Mesenchymal stem cell (in vitro differentiated cells and primary cell): ENCODE measurements around the gene ITPKB.

Experiments
- DNase-seq: peaks from one replicate; pipeline ENCODE4 v3.0.0-alpha.2; 2013
- H2AFZ ChIP-seq: one replicate; pipeline ENCODE4 v1.6.1; 2013; ENCODE audit warnings: low read depth, mild to moderate bottlenecking, control low read depth, inconsistent platforms, low read length, moderate library complexity
- H2AK5ac ChIP-seq: 2 replicates; pipeline ENCODE4 v1.6.1; 2013; ENCODE audit warnings: low read length, moderate library complexity, mild to moderate bottlenecking, inconsistent platforms; ENCODE audit not compliant: severe bottlenecking
- H2BK120ac ChIP-seq: one replicate; pipeline ENCODE4 v1.6.1; 2013; ENCODE audit warnings: low read depth, mild to moderate bottlenecking, inconsistent platforms, low read length, moderate library complexity
- H2BK12ac ChIP-seq, 2 experiments: one replicate each; pipeline ENCODE4 v1.6.1; 2013; ENCODE audit warnings: inconsistent platforms in 2 of 2, low read length in 2 of 2, mild to moderate bottlenecking in 2 of 2, moderate library complexity in 2 of 2, control low read depth in 1 of 2
- H2BK15ac ChIP-seq: one replicate; pipeline ENCODE4 v1.6.1; 2013; ENCODE audit warnings: mild to moderate bottlenecking, low read depth, inconsistent platforms; ENCODE audit not compliant: poor library complexity, severe bottlenecking
- H2BK5ac ChIP-seq: 2 replicates; pipeline ENCODE4 v1.6.1; 2013; ENCODE audit warnings: low read depth, mild to moderate bottlenecking, low read length, control low read depth, inconsistent platforms; ENCODE audit not compliant: poor library complexity, severe bottlenecking
- H3K14ac ChIP-seq, 2 experiments: one replicate each; pipeline ENCODE4 v1.6.1; 2013; ENCODE audit warnings: inconsistent platforms in 2 of 2, low read length in 2 of 2, control low read depth in 1 of 2, mild to moderate bottlenecking in 1 of 2, moderate library complexity in 1 of 2
- H3K18ac ChIP-seq, 2 experiments: one replicate each; pipeline ENCODE4 v1.6.1; 2013; ENCODE audit warnings: inconsistent platforms in 2 of 2, low read length in 2 of 2, control low read depth in 1 of 2, low read depth in 1 of 2, mild to moderate bottlenecking in 1 of 2
- H3K23ac ChIP-seq, 2 experiments: one replicate each; pipeline ENCODE4 v1.6.1; 2013; ENCODE audit warnings: inconsistent platforms in 2 of 2, low read length in 2 of 2, mild to moderate bottlenecking in 2 of 2, moderate library complexity in 2 of 2, control low read depth in 1 of 2
- H3K27ac ChIP-seq: 2 replicates; pipeline ENCODE4 v1.5.1; 2013; ENCODE audit warnings: mild to moderate bottlenecking, moderate library complexity, low read length, control low read depth, inconsistent platforms; ENCODE audit not compliant: poor library complexity, severe bottlenecking
- H3K27me3 ChIP-seq, 2 experiments: 2 replicates each; pipeline versions ENCODE4 v1.6.1 to v1.7.0; 2013; ENCODE audit warnings: low read length in 2 of 2, mild to moderate bottlenecking in 2 of 2, moderate library complexity in 2 of 2, control low read depth in 1 of 2, inconsistent platforms in 1 of 2; ENCODE audit not compliant: control insufficient read depth in 1 of 2, insufficient read depth in 1 of 2
- H3K36me3 ChIP-seq, 2 experiments: 2 replicates each; pipeline versions ENCODE4 v1.6.1 to v1.7.0; 2013; ENCODE audit warnings: low read length in 2 of 2, control low read depth in 1 of 2, inconsistent platforms in 1 of 2, low read depth in 1 of 2, mild to moderate bottlenecking in 1 of 2; ENCODE audit not compliant: insufficient read depth in 2 of 2, control insufficient read depth in 1 of 2
- H3K4ac ChIP-seq, 2 experiments: one replicate each; pipeline ENCODE4 v1.6.1; 2013; ENCODE audit warnings: inconsistent platforms in 2 of 2, low read length in 2 of 2, mild to moderate bottlenecking in 2 of 2, moderate library complexity in 2 of 2, control low read depth in 1 of 2, low read depth in 1 of 2
- H3K4me1 ChIP-seq: 2 replicates; pipeline ENCODE4 v1.6.1; 2013; ENCODE audit warnings: low read depth, low read length, control low read depth; ENCODE audit not compliant: control insufficient read depth, insufficient read depth
- H3K4me2 ChIP-seq: 2 replicates; pipeline ENCODE4 v1.6.1; 2013; ENCODE audit warnings: low read length, mild to moderate bottlenecking, inconsistent platforms; ENCODE audit not compliant: poor library complexity, severe bottlenecking
- H3K4me3 ChIP-seq, 2 experiments: 2 replicates each; pipeline versions ENCODE4 v1.5.1 to v1.7.0; 2013; ENCODE audit warnings: low read length in 2 of 2, mild to moderate bottlenecking in 2 of 2, control low read depth in 1 of 2, low read depth in 1 of 2; ENCODE audit not compliant: insufficient read depth in 1 of 2
- H3K79me1 ChIP-seq: replicated peaks from 2 replicates; pipeline ENCODE4 v1.6.1; 2013; ENCODE audit warnings: mild to moderate bottlenecking, control low read depth, low read length, inconsistent platforms; ENCODE audit not compliant: poor library complexity, severe bottlenecking
- H3K9ac ChIP-seq: 2 replicates; pipeline ENCODE4 v1.7.0; 2013; ENCODE audit warnings: mild to moderate bottlenecking, low read length, moderate library complexity
- H3K9me3 ChIP-seq: 2 replicates; pipeline ENCODE4 v1.7.0; 2013; ENCODE audit warnings: mild to moderate bottlenecking, low read length; ENCODE audit not compliant: control insufficient read depth
- H4K8ac ChIP-seq: one replicate; pipeline ENCODE4 v1.6.1; 2013; ENCODE audit warnings: inconsistent platforms, mild to moderate bottlenecking, low read length, moderate library complexity
- H4K91ac ChIP-seq: one replicate; pipeline ENCODE4 v1.6.1; 2013; ENCODE audit warnings: mild to moderate bottlenecking, low read length, inconsistent platforms
- WGBS: methylation state at CpG from one replicate; pipeline ENCODE4 v1.1.7; 2013; ENCODE audit warnings: mixed read lengths; 5-methylcytosine and 5-hydroxymethylcytosine counted together

ITPKB gene

GRCh38 chr1:226668173-226668560 is 70.9 kb downstream of the ITPKB start:
- Histone ChIP-seq H3K23ac (no peak overlapping the region), H4K8ac (no peak overlapping the region), H3K14ac (no peak overlapping the region), H3K18ac (no peak overlapping the region), H2BK15ac (no peak overlapping the region), H2BK120ac (no peak overlapping the region), H3K27me3 (no peaks in the 10 kb centered on the region), H3K9me3 (no peaks in the 10 kb centered on the region), H3K27ac (no peak overlapping the region), H3K4me2 (no peak overlapping the region), H2BK5ac (no peak overlapping the region), H2AK5ac (no peak overlapping the region), H3K79me1 (peaks cover 35% of the 10 kb centered on the region), H3K4ac (no peak overlapping the region), H2BK12ac (no peak overlapping the region), H2AFZ (no peak overlapping the region), H4K91ac (no peak overlapping the region), H3K9ac (no peak overlapping the region), H3K36me3 (peaks cover 2 to 4% of the 10 kb centered on the region in 2 experiments), H3K4me1 (peaks cover 17% of the 10 kb centered on the region), H3K4me3 (no peak overlapping the region)
- 98% methylated on average over 5 of the region's 5 CpGs for WGBS
- no peak for DNase-seq

GRCh38 chr1:226666692-226667091 is 72.4 kb downstream of the ITPKB start:
- Histone ChIP-seq H3K9ac (no peak overlapping the region), H3K18ac (no peak overlapping the region), H2BK120ac (no peak overlapping the region), H3K4me3 (no peak overlapping the region), H2BK5ac (no peak overlapping the region), H3K4ac (no peak overlapping the region), H3K9me3 (no peaks in the 10 kb centered on the region), H3K27me3 (no peaks in the 10 kb centered on the region), H2BK15ac (peak overlapping the region; percentile 29), H2BK12ac (no peak overlapping the region), H3K36me3 (peaks cover 0 to 4% of the 10 kb centered on the region in 2 experiments), H3K4me1 (peaks cover 25% of the 10 kb centered on the region), H3K23ac (no peak overlapping the region), H4K8ac (no peak overlapping the region), H3K27ac (no peak overlapping the region), H3K79me1 (peaks cover 32% of the 10 kb centered on the region), H2AFZ (no peak overlapping the region), H2AK5ac (no peak overlapping the region), H3K14ac (no peak overlapping the region), H3K4me2 (no peak overlapping the region), H4K91ac (no peak overlapping the region)
- 99% methylated on average over 4 of the region's 4 CpGs for WGBS
- DNase-seq: no peak

GRCh38 chr1:226666164-226666506 is 72.9 kb downstream of the ITPKB start:
- H3K4me2 ChIP-seq: no peak overlapping the region
- no peak overlapping the region for H2BK15ac ChIP-seq
- H3K4ac ChIP-seq: no peak overlapping the region
- no peak overlapping the region for H3K23ac ChIP-seq
- no peaks in the 10 kb centered on the region for H3K36me3 ChIP-seq
- no peaks in the 10 kb centered on the region for H3K9me3 ChIP-seq
- no peak overlapping the region for H3K18ac ChIP-seq
- H2BK12ac ChIP-seq: no peak overlapping the region
- peaks cover 29% of the 10 kb centered on the region for H3K4me1 ChIP-seq
- no peak overlapping the region for H3K4me3 ChIP-seq
- no peak overlapping the region for H2BK5ac ChIP-seq
- no peak overlapping the region for H4K91ac ChIP-seq
- no peak overlapping the region for H3K14ac ChIP-seq
- DNase-seq: no peak
- no peak overlapping the region for H4K8ac ChIP-seq
- H2AFZ ChIP-seq: no peak overlapping the region
- peak overlapping the region; percentile 20 for H2AK5ac ChIP-seq
- H3K79me1 ChIP-seq: peaks cover 32% of the 10 kb centered on the region
- H3K27me3 ChIP-seq: no peaks in the 10 kb centered on the region
- H2BK120ac ChIP-seq: peak overlapping the region; percentile 6
- no peak overlapping the region for H3K9ac ChIP-seq
- H3K27ac ChIP-seq: no peak overlapping the region
- 90% methylated on average over 6 of the region's 6 CpGs for WGBS

- peak overlapping the region in 1 of 2 experiments; percentile 49 for H3K18ac ChIP-seq
- no peaks in the 10 kb centered on the region for H3K27me3 ChIP-seq
- no peaks in the 10 kb centered on the region for H3K9me3 ChIP-seq
- DNase-seq: no peak
- no peak overlapping the region for H3K27ac ChIP-seq
- peak overlapping the region; percentile 6 for H2BK120ac ChIP-seq
- H2BK12ac ChIP-seq: peak overlapping the region in 1 of 2 experiments; percentile 65
- H3K4me2 ChIP-seq: no peak overlapping the region
- H2AK5ac ChIP-seq: peak overlapping the region; percentile 84
- H3K23ac ChIP-seq: no peak overlapping the region
- no peak overlapping the region for H3K4ac ChIP-seq
- no peak overlapping the region for H2AFZ ChIP-seq
- no peak overlapping the region for H3K14ac ChIP-seq
- 95% methylated on average over 17 of the region's 17 CpGs for WGBS
- no peak overlapping the region for H4K91ac ChIP-seq
- no peak overlapping the region for H3K4me3 ChIP-seq
- H4K8ac ChIP-seq: no peak overlapping the region
- peaks cover 35% of the 10 kb centered on the region for H3K79me1 ChIP-seq
- peaks cover 32% of the 10 kb centered on the region for H3K4me1 ChIP-seq
- no peak overlapping the region for H3K9ac ChIP-seq
- no peak overlapping the region for H2BK5ac ChIP-seq
- H2BK15ac ChIP-seq: peak overlapping the region; percentile 61
- H3K36me3 ChIP-seq: no peaks in the 10 kb centered on the region
These were observed 73.4 kb downstream of the ITPKB start for GRCh38 chr1:226665505-226666163.
